GM12873 (cell line): ENCODE measurements around the gene FRMD4A.

Source experiments
- TF ChIP-seq, protein P1 (sequence below): IDR thresholded peaks from 2 replicates; pipeline ENCODE4 v1.5.1; 2012; ENCODE audit warnings: low read depth, mild to moderate bottlenecking, moderate library complexity, low read length, control low read depth; ENCODE audit not compliant: insufficient read depth; ENCODE audit errors: missing control alignments

FRMD4A gene

GRCh38 chr10:13942035-13942434 lies 388.7 kb downstream of the FRMD4A start:
- TF ChIP-seq, protein P1, sequence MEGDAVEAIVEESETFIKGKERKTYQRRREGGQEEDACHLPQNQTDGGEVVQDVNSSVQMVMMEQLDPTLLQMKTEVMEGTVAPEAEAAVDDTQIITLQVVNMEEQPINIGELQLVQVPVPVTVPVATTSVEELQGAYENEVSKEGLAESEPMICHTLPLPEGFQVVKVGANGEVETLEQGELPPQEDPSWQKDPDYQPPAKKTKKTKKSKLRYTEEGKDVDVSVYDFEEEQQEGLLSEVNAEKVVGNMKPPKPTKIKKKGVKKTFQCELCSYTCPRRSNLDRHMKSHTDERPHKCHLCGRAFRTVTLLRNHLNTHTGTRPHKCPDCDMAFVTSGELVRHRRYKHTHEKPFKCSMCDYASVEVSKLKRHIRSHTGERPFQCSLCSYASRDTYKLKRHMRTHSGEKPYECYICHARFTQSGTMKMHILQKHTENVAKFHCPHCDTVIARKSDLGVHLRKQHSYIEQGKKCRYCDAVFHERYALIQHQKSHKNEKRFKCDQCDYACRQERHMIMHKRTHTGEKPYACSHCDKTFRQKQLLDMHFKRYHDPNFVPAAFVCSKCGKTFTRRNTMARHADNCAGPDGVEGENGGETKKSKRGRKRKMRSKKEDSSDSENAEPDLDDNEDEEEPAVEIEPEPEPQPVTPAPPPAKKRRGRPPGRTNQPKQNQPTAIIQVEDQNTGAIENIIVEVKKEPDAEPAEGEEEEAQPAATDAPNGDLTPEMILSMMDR, result no peak

- TF ChIP-seq, protein P1, result no peak
These were observed 391.3 kb downstream of the FRMD4A start for GRCh38 chr10:13939391-13939790.

- TF ChIP-seq, protein P1, result no peak
These were observed 391.8 kb downstream of the FRMD4A start for GRCh38 chr10:13938950-13939349.

- TF ChIP-seq, protein P1, result no peak
These were observed 393.9 kb downstream of the FRMD4A start for GRCh38 chr10:13936826-13937225.

- TF ChIP-seq, protein P1, result no peak
These were observed 400.6 kb downstream of the FRMD4A start for GRCh38 chr10:13930120-13930519.

- TF ChIP-seq, protein P1, result no peak
These were observed 402.3 kb downstream of the FRMD4A start for GRCh38 chr10:13928451-13928850.

- TF ChIP-seq, protein P1, result no peak
These were observed 404.5 kb downstream of the FRMD4A start for GRCh38 chr10:13925971-13926780.
